HepG2 (cell line): ENCODE results near the gene MEIS3. TPM values are rescaled to one million over a fixed set of nuclear protein-coding genes. Genes with fewer than 3 reads are reported as not detected.
A peak's percentile ranks its signal among the peaks of the same experiment; 100 is the strongest.

Experiments
- ARID4A ChIP-seq: sonication (generic); formaldehyde crosslinking; IDR thresholded peaks from 2 replicates; pipeline ENCODE4 v1.5.0; 2020; ENCODE audit warnings: mild to moderate bottlenecking, missing genetic modification reagents, borderline replicate concordance
- GATA4 ChIP-seq: sonication (generic); IDR thresholded peaks from 2 replicates; pipeline ENCODE4 v1.6.1; 2016; ENCODE audit warnings: antibody characterized with exemption, low read depth, borderline replicate concordance
- NFKB2 ChIP-seq: sonication (generic); formaldehyde crosslinking; IDR thresholded peaks from 2 replicates; pipeline ENCODE4 v1.4.0; 2020; ENCODE audit warnings: missing genetic modification reagents, borderline replicate concordance
- PATZ1 ChIP-seq: sonication (generic); formaldehyde crosslinking; IDR thresholded peaks from 2 replicates; pipeline ENCODE4 v1.4.0; 2020; ENCODE audit warnings: missing genetic modification reagents
- RARA ChIP-seq: IDR thresholded peaks from 2 replicates; pipeline ENCODE4 v1.6.1; 2016; ENCODE audit warnings: missing genetic modification reagents, missing compliant biosample characterization
- RBAK ChIP-seq: sonication (generic); formaldehyde crosslinking; IDR thresholded peaks from 2 replicates; pipeline ENCODE4 v1.5.1; 2020; ENCODE audit warnings: mild to moderate bottlenecking, missing genetic modification reagents
- SMAD3 ChIP-seq: sonication (generic); formaldehyde crosslinking; IDR thresholded peaks from 2 replicates; pipeline ENCODE4 v1.4.0; 2020; ENCODE audit warnings: missing genetic modification reagents
- TCF7L2 ChIP-seq: IDR thresholded peaks from 2 replicates; pipeline ENCODE4 v1.6.1; 2011; ENCODE audit warnings: mild to moderate bottlenecking, low read depth, low read length, moderate library complexity
- THAP11 ChIP-seq: IDR thresholded peaks from 2 replicates; pipeline ENCODE4 v1.6.1; 2016; ENCODE audit warnings: missing biosample characterization, missing genetic modification reagents
- U2AF2 ChIP-seq: fragments of 200-400 bp; formaldehyde crosslinking; IDR thresholded peaks from 2 replicates; pipeline ENCODE4 v1.6.1; 2017; ENCODE audit warnings: low read depth, mild to moderate bottlenecking, low read length
- ZNF337 ChIP-seq: sonication (generic); formaldehyde crosslinking; IDR thresholded peaks from 2 replicates; pipeline ENCODE4 v1.5.1; 2020; ENCODE audit warnings: missing genetic modification reagents, low read depth, mild to moderate bottlenecking, borderline replicate concordance
- ZNF569 ChIP-seq: sonication (generic); formaldehyde crosslinking; IDR thresholded peaks from 2 replicates; pipeline ENCODE4 v1.5.0; 2020; ENCODE audit warnings: mild to moderate bottlenecking, missing genetic modification reagents, moderate library complexity, borderline replicate concordance
- ZNF768 ChIP-seq: sonication (generic); formaldehyde crosslinking; IDR thresholded peaks from 2 replicates; pipeline ENCODE4 v1.4.0; 2020; ENCODE audit warnings: missing genetic modification reagents
- ZNF781 ChIP-seq: sonication (generic); formaldehyde crosslinking; IDR thresholded peaks from 2 replicates; pipeline ENCODE4 v1.5.1; 2020; ENCODE audit warnings: borderline replicate concordance, mild to moderate bottlenecking, missing genetic modification reagents; ENCODE audit errors: not compliant biosample characterization
- ZZZ3 ChIP-seq: sonication (generic); formaldehyde crosslinking; IDR thresholded peaks from 2 replicates; pipeline ENCODE4 v1.4.0; 2020; ENCODE audit warnings: missing genetic modification reagents, mild to moderate bottlenecking, borderline replicate concordance
- polyA plus RNA-seq, 8 experiments: library from polyadenylated mRNA; depleted of rRNA in 3 of 8; stranded (reverse) in 7 of 8; unstranded in 1 of 8; fragments of >200 nt; fragmentation: Illumina TruSeq in 4 of 8; extraction: Trizol in 4 of 8; gene quantifications; 2 replicates each; pipeline versions ENCODE4 v1.2.1 to v1.2.3, GENCODE V29; 2011 to 2016; ENCODE audit warnings: low read depth in 4 of 8, missing spikeins in 1 of 8, mixed read lengths in 1 of 8; ENCODE audit not compliant: insufficient read depth in 1 of 8
- total RNA-seq, 5 experiments: library from RNA; depleted of rRNA; stranded (reverse); fragments of >200 nt; fragmentation: Illumina TruSeq; extraction: Trizol; gene quantifications; 2 replicates each; pipeline ENCODE4 v1.2.3, GENCODE V29; 2016; ENCODE audit warnings: low read depth in 1 of 5
- TF ChIP-seq, protein P1 (sequence below), 2 experiments: fragments of 450-650 bp in 1 of 2; sonication (generic) in 1 of 2; formaldehyde crosslinking; IDR thresholded peaks; 2 replicates each; pipeline versions ENCODE4 v1.5.0 to v1.8.0; 2020 to 2022; ENCODE audit warnings: mild to moderate bottlenecking in 1 of 2, missing genetic modification reagents in 1 of 2
- TF ChIP-seq, protein P2 (sequence below): IDR thresholded peaks from 2 replicates; pipeline ENCODE4 v1.6.1; 2016; ENCODE audit warnings: mild to moderate bottlenecking, missing biosample characterization, missing genetic modification reagents
- TF ChIP-seq, protein P3 (sequence below): sonication (generic); formaldehyde crosslinking; IDR thresholded peaks from 2 replicates; pipeline ENCODE4 v1.4.0; 2020; ENCODE audit warnings: missing genetic modification reagents

MEIS3 gene
- total and polyA plus RNA-seq, 2 of the 13 experiments (the other 11 are each of a cell fraction or from before 2014, with no cell fraction given): 0.09 to 0.70 TPM

DNA sequence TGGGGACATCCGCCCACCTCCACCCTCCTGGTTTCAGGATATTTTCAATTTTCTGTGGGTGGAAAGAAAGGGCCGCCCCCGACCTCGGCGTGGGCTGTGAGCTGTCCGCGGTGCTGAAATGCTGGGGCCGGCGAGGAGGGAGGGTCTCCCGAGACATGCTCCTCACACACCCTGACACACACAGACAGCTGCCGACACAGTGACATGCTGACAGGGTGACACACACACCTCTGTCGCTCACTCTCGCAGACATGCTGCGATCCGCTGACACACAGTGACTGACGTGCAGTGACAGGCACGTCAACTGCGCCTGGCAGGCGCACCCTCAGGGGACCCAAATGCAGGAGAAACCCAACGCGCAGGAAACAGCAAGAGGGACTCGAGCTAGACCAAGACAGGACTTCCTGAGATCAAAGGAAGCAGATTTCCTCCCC is 25.1 kb upstream of the MEIS3 start (continued):
- TF ChIP-seq RARA (0 out of 2 replicates have a peak, but pooled peaks have one; percentile 41), RBAK (CRISPR knock-in tag) (0 out of 2 replicates have a peak, but pooled peaks have one; percentile 50), PATZ1 (CRISPR knock-in tag) (0 out of 2 replicates have a peak, but pooled peaks have one; percentile 19), ZZZ3 (CRISPR knock-in tag) (no peak), U2AF2 (no peak), SMAD3 (CRISPR knock-in tag) (0 out of 2 replicates have a peak, but pooled peaks have one; percentile 43), TCF7L2 (no peak), ARID4A (CRISPR knock-in tag) (peak; percentile 22; the same call in 1 of the 2 replicates), NFKB2 (CRISPR knock-in tag) (peak; percentile 75; the same call in 1 of the 2 replicates), GATA4 (no peak), THAP11 (0 out of 2 replicates have a peak, but pooled peaks have one; percentile 29), ZNF768 (CRISPR knock-in tag) (peak; percentile 28; the same call in 1 of the 2 replicates), ZNF337 (CRISPR knock-in tag) (no peak), ZNF569 (no peak), ZNF781 (CRISPR knock-in tag) (peak; percentile 26)
- TF ChIP-seq, protein P1, sequence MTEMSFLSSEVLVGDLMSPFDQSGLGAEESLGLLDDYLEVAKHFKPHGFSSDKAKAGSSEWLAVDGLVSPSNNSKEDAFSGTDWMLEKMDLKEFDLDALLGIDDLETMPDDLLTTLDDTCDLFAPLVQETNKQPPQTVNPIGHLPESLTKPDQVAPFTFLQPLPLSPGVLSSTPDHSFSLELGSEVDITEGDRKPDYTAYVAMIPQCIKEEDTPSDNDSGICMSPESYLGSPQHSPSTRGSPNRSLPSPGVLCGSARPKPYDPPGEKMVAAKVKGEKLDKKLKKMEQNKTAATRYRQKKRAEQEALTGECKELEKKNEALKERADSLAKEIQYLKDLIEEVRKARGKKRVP (CRISPR knock-in tag; IDR thresholded peaks at IDR 0.05): no peak
- TF ChIP-seq, protein P2, sequence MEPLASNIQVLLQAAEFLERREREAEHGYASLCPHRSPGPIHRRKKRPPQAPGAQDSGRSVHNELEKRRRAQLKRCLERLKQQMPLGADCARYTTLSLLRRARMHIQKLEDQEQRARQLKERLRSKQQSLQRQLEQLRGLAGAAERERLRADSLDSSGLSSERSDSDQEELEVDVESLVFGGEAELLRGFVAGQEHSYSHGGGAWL (CRISPR knock-in tag): peak; percentile 70; the same call in 1 of the 2 replicates
- TF ChIP-seq, protein P3, sequence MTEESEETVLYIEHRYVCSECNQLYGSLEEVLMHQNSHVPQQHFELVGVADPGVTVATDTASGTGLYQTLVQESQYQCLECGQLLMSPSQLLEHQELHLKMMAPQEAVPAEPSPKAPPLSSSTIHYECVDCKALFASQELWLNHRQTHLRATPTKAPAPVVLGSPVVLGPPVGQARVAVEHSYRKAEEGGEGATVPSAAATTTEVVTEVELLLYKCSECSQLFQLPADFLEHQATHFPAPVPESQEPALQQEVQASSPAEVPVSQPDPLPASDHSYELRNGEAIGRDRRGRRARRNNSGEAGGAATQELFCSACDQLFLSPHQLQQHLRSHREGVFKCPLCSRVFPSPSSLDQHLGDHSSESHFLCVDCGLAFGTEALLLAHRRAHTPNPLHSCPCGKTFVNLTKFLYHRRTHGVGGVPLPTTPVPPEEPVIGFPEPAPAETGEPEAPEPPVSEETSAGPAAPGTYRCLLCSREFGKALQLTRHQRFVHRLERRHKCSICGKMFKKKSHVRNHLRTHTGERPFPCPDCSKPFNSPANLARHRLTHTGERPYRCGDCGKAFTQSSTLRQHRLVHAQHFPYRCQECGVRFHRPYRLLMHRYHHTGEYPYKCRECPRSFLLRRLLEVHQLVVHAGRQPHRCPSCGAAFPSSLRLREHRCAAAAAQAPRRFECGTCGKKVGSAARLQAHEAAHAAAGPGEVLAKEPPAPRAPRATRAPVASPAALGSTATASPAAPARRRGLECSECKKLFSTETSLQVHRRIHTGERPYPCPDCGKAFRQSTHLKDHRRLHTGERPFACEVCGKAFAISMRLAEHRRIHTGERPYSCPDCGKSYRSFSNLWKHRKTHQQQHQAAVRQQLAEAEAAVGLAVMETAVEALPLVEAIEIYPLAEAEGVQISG: 0 out of 2 replicates have a peak, but pooled peaks have one; percentile 23
